ENCODE measurements around the gene NID1.

The NID1 gene

DNA sequence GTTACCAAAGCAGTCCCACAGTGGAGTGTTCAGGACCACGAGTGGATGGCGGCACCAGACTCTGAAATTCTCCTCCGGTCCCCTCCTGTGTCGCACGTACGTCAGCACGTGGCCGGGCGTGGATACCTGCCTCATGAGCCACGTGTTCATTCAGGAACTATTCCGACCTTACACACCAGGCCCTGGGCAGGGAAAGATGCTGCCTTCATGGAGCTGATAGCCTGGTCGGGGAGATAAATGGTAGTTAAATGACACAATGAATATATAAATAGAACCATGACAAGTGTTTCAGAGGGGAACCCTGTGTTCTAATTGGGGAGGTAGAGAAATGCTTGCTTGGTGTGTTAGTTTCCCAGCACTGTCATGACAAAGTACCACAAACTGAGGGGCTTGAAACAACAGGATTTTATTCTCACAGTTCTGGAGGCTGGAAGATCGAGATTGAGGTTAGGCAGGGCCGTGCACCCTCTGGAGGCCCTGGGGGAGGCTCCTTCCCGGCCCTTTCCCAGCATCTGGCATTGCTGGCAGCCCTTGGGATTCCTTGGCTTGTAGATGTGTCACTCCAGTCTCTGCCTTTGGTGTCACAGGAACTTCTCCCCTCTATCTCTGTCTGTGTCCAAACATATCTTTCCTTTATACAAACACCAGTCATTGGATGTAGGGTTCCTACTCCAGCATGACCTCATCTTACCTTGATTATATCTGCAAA, 48.6 kb upstream of the NID1 start:
- TF ChIP-seq EZH2phosphoT487 (IDR thresholded peaks at IDR 0.05; ENCODE audit: low read length) = no peak
- TF ChIP-seq CTCF (IDR thresholded peaks at IDR 0.05; ENCODE audit: low read length) = no peak
- TF ChIP-seq EZH2 (optimal IDR thresholded peaks at IDR 0.05; ENCODE audit: low read depth, low read length) = no peak
- Histone ChIP-seq H3K36me3 (replicated peaks; ENCODE audit: insufficient read depth, low read length) (no peaks in the 10 kb centered on the region), H2AFZ (ENCODE audit: low read length) (no peak overlapping the region), H3K4me1 (ENCODE audit: low read length) (no peaks in the 10 kb centered on the region), H3K4me3 (ENCODE audit: low read length) (no peak overlapping the region), H3F3A (ENCODE audit: insufficient read depth, low read length) (no peaks in the 10 kb centered on the region), H3K9me3 (replicated peaks; ENCODE audit: insufficient read depth, low read length) (no peaks in the 10 kb centered on the region), H3K4me2 (ENCODE audit: low read depth, low read length) (no peak overlapping the region), H3K79me2 (ENCODE audit: low read length) (no peaks in the 10 kb centered on the region), H3K27me3 (replicated peaks; ENCODE audit: insufficient read depth, low read length) (peaks cover 37% of the 10 kb centered on the region), H3K9me2 (replicated peaks; ENCODE audit: insufficient read depth, low read length) (no peaks in the 10 kb centered on the region), H3K27ac (ENCODE audit: low read length) (no peak overlapping the region), H3K9ac (ENCODE audit: low read length) (no peak overlapping the region), H4K20me1 (ENCODE audit: insufficient read depth, low read length) (no peaks in the 10 kb centered on the region)
- DNase-seq = no peak

DNA sequence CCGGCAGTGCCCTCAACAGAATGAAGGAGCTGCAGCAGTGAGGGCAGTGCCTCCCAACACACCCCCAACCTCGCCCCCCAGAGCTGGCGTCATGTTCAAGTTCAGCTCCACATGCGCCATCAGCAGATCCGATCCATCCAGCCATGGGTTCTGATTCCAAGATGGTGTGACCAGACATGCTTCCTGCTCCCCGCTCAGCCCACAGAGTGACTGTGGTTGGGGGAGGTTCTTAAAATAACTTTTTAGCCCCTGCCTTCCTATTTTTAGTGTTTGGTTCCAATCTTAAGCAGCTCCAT, 47.4 kb upstream of the NID1 start:
- no peaks in the 10 kb centered on the region for H3K4me1 ChIP-seq (ENCODE audit: low read length)
- H3F3A ChIP-seq (ENCODE audit: insufficient read depth, low read length) = no peaks in the 10 kb centered on the region
- H3K4me3 ChIP-seq (ENCODE audit: low read length) = no peak overlapping the region
- no peak overlapping the region for H3K4me2 ChIP-seq (ENCODE audit: low read depth, low read length)
- no peaks in the 10 kb centered on the region for H3K9me2 ChIP-seq (replicated peaks; ENCODE audit: insufficient read depth, low read length)
- no peaks in the 10 kb centered on the region for H3K9me3 ChIP-seq (replicated peaks; ENCODE audit: insufficient read depth, low read length)
- no peaks in the 10 kb centered on the region for H3K36me3 ChIP-seq (replicated peaks; ENCODE audit: insufficient read depth, low read length)
- H2AFZ ChIP-seq (ENCODE audit: low read length) = no peak overlapping the region
- no peak for TF ChIP-seq EZH2phosphoT487 (IDR thresholded peaks at IDR 0.05; ENCODE audit: low read length)
- no peak for TF ChIP-seq CTCF (IDR thresholded peaks at IDR 0.05; ENCODE audit: low read length)
- no peak for TF ChIP-seq EZH2 (optimal IDR thresholded peaks at IDR 0.05; ENCODE audit: low read depth, low read length)
- H3K27me3 ChIP-seq (replicated peaks; ENCODE audit: insufficient read depth, low read length) = peaks cover 25% of the 10 kb centered on the region; the same call in 1 of the 2 replicates
- no peaks in the 10 kb centered on the region for H4K20me1 ChIP-seq (ENCODE audit: insufficient read depth, low read length)
- no peak overlapping the region for H3K9ac ChIP-seq (ENCODE audit: low read length)
- no peak for DNase-seq
- H3K27ac ChIP-seq (ENCODE audit: low read length) = no peak overlapping the region
- H3K79me2 ChIP-seq (ENCODE audit: low read length) = no peaks in the 10 kb centered on the region

- no peak overlapping the region for H2AFZ ChIP-seq (ENCODE audit: low read length)
- no peaks in the 10 kb centered on the region for H3K36me3 ChIP-seq (replicated peaks; ENCODE audit: insufficient read depth, low read length)
- no peaks in the 10 kb centered on the region for H3K9me3 ChIP-seq (replicated peaks; ENCODE audit: insufficient read depth, low read length)
- no peaks in the 10 kb centered on the region for H3F3A ChIP-seq (ENCODE audit: insufficient read depth, low read length)
- no peaks in the 10 kb centered on the region for H3K9me2 ChIP-seq (replicated peaks; ENCODE audit: insufficient read depth, low read length)
- H3K27me3 ChIP-seq (replicated peaks; ENCODE audit: insufficient read depth, low read length) = peaks cover 26% of the 10 kb centered on the region; the same call in 1 of the 2 replicates
- H3K27ac ChIP-seq (ENCODE audit: low read length) = no peak overlapping the region
- H3K4me1 ChIP-seq (ENCODE audit: low read length) = no peaks in the 10 kb centered on the region
- H3K79me2 ChIP-seq (ENCODE audit: low read length) = no peaks in the 10 kb centered on the region
- H3K4me3 ChIP-seq (ENCODE audit: low read length) = no peak overlapping the region
- TF ChIP-seq EZH2phosphoT487 (IDR thresholded peaks at IDR 0.05; ENCODE audit: low read length) (no peak), EZH2 (optimal IDR thresholded peaks at IDR 0.05; ENCODE audit: low read depth, low read length) (no peak), CTCF (IDR thresholded peaks at IDR 0.05; ENCODE audit: low read length) (no peak)
- DNase-seq = no peak
- H4K20me1 ChIP-seq (ENCODE audit: insufficient read depth, low read length) = no peaks in the 10 kb centered on the region
- no peak overlapping the region for H3K9ac ChIP-seq (ENCODE audit: low read length)
- H3K4me2 ChIP-seq (ENCODE audit: low read depth, low read length) = no peak overlapping the region
Observed at GRCh38 chr1:236111527-236112331, 46.8 kb upstream of the NID1 start.
